Tibial nerve (tissue), 4 donors: ENCODE results near the gene VSTM2B. TPM values are rescaled to one million over a fixed set of nuclear protein-coding genes. Genes with fewer than 3 reads are reported as not detected.

Experiments used
- DNase-seq, 2 donors: peaks; one replicate each; pipeline ENCODE4 v3.0.0-alpha.2; 2019; ENCODE audit warnings: low spot score in 2 of 2
- H3K27ac ChIP-seq, 4 donors: fragments of 200-600 bp; sonication (generic) in 3 of 4; one replicate each; pipeline ENCODE4 v1.5.1; 2017 to 2019; ENCODE audit warnings: mild to moderate bottlenecking in 1 of 4
- H3K27me3 ChIP-seq, 2 donors: fragments of 200-600 bp; sonication (generic) in 1 of 2; one replicate each; pipeline versions ENCODE4 v1.5.1 to v1.6.0; 2017 to 2019
- H3K36me3 ChIP-seq, 3 donors: fragments of 200-600 bp; sonication (generic); one replicate each; pipeline ENCODE4 v1.5.1; 2018 to 2019
- H3K4me1 ChIP-seq, 4 donors: fragments of 200-600 bp; sonication (generic) in 3 of 4; one replicate each; pipeline ENCODE4 v1.5.1; 2017 to 2019
- H3K4me3 ChIP-seq, 4 donors: fragments of 200-600 bp; sonication (generic) in 3 of 4; one replicate each; pipeline ENCODE4 v1.5.1; 2017 to 2019; ENCODE audit warnings: mild to moderate bottlenecking in 1 of 4, moderate library complexity in 1 of 4
- H3K9me3 ChIP-seq, 4 donors: fragments of 200-600 bp; sonication (generic) in 3 of 4; one replicate each; pipeline ENCODE4 v1.5.1; 2017 to 2019
- EP300 ChIP-seq, 2 donors: sonication (generic); formaldehyde crosslinking; IDR thresholded peaks; one replicate each; pipeline ENCODE4 v1.6.1; 2017; ENCODE audit warnings: antibody characterized with exemption in 2 of 2, mild to moderate bottlenecking in 1 of 2
- POLR2A ChIP-seq, 2 donors: fragments of 450-650 bp; IDR thresholded peaks; one replicate each; pipeline ENCODE4 v1.6.1; 2017; ENCODE audit warnings: antibody characterized with exemption in 2 of 2, mild to moderate bottlenecking in 2 of 2, moderate library complexity in 2 of 2
- WGBS, 2 donors: methylation state at CpG; one replicate each; pipeline ENCODE4 v1.1.5; 2018; 5-methylcytosine and 5-hydroxymethylcytosine counted together
- total RNA-seq, 4 donors: library from RNA; depleted of rRNA; stranded (reverse); fragments of >200 nt; gene quantifications; one replicate each; pipeline ENCODE4 v1.1.0, GENCODE V29; 2016
- TF ChIP-seq, protein P1 (sequence below), 5 experiments: fragments of 200-600 bp in 3 of 5; fragments of 450-650 bp in 2 of 5; sonication (generic) in 3 of 5; IDR thresholded peaks; one replicate each; pipeline ENCODE4 v1.5.1; 2016 to 2019; ENCODE audit warnings: antibody characterized with exemption in 5 of 5, mild to moderate bottlenecking in 3 of 5, moderate library complexity in 2 of 5

The VSTM2B gene
- total RNA-seq, 4 donors from 2014 or later, result not detected

DNA sequence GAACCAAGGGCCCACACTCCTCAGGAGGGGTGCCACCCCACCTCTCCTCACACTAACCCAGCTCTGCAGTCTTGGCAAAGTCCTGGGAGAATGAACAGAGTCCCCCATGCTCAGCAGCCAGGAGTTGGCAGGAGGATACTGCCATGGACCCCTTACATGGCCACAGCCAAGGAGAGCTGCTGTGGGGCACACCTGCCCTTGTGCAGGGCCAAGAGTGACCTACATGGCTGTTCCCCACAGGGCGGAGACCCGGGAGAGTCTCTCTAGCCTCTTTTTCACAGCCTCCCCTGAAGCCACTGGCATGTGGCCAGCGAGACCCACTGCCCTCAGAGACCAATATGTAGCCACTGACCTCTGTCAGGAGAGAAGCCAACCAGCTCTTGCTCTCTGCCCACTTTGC, 45.9 kb upstream of the VSTM2B start:
- H3K27me3 ChIP-seq, result no peaks in the 10 kb centered on the region
- TF ChIP-seq POLR2A (IDR thresholded peaks at IDR 0.05), result no peak
- no peak for TF ChIP-seq EP300 (IDR thresholded peaks at IDR 0.05)
- TF ChIP-seq, protein P1, sequence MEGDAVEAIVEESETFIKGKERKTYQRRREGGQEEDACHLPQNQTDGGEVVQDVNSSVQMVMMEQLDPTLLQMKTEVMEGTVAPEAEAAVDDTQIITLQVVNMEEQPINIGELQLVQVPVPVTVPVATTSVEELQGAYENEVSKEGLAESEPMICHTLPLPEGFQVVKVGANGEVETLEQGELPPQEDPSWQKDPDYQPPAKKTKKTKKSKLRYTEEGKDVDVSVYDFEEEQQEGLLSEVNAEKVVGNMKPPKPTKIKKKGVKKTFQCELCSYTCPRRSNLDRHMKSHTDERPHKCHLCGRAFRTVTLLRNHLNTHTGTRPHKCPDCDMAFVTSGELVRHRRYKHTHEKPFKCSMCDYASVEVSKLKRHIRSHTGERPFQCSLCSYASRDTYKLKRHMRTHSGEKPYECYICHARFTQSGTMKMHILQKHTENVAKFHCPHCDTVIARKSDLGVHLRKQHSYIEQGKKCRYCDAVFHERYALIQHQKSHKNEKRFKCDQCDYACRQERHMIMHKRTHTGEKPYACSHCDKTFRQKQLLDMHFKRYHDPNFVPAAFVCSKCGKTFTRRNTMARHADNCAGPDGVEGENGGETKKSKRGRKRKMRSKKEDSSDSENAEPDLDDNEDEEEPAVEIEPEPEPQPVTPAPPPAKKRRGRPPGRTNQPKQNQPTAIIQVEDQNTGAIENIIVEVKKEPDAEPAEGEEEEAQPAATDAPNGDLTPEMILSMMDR (IDR thresholded peaks at IDR 0.05), result no peak
- no peaks in the 10 kb centered on the region for H3K4me1 ChIP-seq
- peaks cover 0 to 16% (median 0%) of the 10 kb centered on the region in 4 donors for H3K9me3 ChIP-seq
- H3K36me3 ChIP-seq, result no peaks in the 10 kb centered on the region
- H3K4me3 ChIP-seq, result no peak overlapping the region
- WGBS, 2 donors, result 75 to 79% methylated on average over 3 of the region's 3 CpGs
- H3K27ac ChIP-seq, result no peak overlapping the region
- no peak for DNase-seq

DNA sequence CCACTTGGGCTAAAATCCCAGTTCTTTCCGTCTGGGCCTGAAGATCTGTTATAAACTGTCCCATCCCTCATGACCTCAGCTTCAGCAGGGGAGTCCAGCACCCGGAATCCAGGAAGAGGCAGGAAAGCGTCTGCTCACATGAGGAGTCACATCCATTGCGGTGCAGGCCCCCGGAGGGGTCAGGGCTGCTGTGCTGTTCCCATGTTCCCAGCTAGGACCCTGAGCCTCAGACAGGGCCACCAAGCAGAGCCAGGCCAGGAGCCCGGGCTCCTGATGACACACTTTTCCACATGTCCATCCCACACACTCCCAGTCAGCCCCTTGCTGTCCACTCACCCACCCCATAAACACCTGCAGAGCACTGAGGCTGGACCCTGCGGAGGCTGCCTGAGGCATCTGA, 45.3 kb upstream of the VSTM2B start:
- no peak overlapping the region for H3K27ac ChIP-seq
- no peak overlapping the region for H3K4me3 ChIP-seq
- peaks cover 0 to 16% (median 0%) of the 10 kb centered on the region in 4 donors for H3K9me3 ChIP-seq
- H3K36me3 ChIP-seq, result no peaks in the 10 kb centered on the region
- DNase-seq, result no peak
- WGBS, 2 donors, result 73 to 80% methylated on average over 7 of the region's 7 CpGs
- no peaks in the 10 kb centered on the region for H3K4me1 ChIP-seq
- no peaks in the 10 kb centered on the region for H3K27me3 ChIP-seq
- TF ChIP-seq EP300 (IDR thresholded peaks at IDR 0.05) (no peak), POLR2A (IDR thresholded peaks at IDR 0.05) (no peak)
- TF ChIP-seq, protein P1 (IDR thresholded peaks at IDR 0.05), result no peak

DNA sequence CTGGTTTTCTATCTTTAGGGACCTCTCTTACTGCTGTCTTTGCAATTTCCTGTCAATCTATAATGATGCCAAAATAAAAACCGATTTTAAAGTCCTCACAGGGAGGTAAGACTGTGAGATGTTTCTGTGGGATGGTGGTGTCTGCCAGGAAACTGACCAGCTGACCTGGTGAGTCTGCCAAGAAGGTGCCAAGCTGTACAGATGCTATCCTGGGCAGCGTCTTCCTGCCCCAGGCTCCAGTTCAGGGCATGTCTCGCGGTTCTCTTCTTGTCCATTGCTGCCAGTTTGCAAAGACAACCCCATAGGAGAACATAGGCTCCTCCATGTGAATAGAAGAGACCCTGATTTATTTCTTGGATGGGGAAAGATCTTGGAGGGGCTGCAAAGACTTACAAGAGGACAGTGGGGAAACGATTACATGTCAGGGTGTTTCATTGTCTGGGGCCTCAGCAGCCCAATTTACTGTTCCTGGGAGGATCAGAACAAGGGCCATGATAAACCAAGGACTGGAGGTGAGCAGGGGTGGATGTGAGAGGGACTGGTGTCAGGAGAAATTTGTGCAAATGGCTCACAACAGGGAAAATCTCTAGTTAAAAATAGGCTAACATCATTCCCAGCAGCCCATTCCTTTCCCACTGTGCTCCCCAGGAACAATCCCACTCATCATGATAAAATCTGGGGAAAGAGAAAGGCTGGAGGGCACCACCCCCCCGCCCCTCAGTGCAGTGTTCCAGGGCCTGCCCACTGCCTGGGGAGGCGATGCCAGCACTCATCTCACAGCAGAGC, 42.7 kb upstream of the VSTM2B start:
- Histone ChIP-seq H3K36me3 (no peaks in the 10 kb centered on the region), H3K4me3 (no peak overlapping the region), H3K27me3 (no peaks in the 10 kb centered on the region), H3K4me1 (no peaks in the 10 kb centered on the region), H3K27ac (no peak overlapping the region), H3K9me3 (peaks cover 0 to 16% (median 0%) of the 10 kb centered on the region in 4 donors)
- 66 to 72% methylated on average over 7 of the region's 7 CpGs for WGBS, 2 donors
- no peak for DNase-seq
- no peak for TF ChIP-seq EP300 (IDR thresholded peaks at IDR 0.05)

DNA sequence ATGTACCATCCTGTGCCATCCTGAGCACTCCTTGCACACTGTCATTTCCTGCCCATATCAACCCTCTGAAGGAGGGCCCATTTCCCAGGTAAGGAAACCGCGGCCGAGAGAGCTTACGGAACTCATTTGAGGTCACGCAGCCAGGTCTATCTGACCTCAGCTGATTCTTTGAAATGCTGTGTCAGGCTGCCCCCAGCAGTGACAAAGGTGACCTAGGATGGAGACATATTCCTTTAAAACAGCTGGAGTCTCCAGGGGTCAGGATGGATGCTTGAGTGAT, 42.2 kb upstream of the VSTM2B start:
- Histone ChIP-seq H3K9me3 (peaks cover 0 to 16% (median 0%) of the 10 kb centered on the region in 4 donors), H3K27ac (no peak overlapping the region), H3K4me1 (no peaks in the 10 kb centered on the region), H3K4me3 (no peak overlapping the region), H3K27me3 (no peaks in the 10 kb centered on the region), H3K36me3 (no peaks in the 10 kb centered on the region)
- DNase-seq, result no peak
- WGBS, 2 donors, result 88 to 91% methylated on average over 5 of the region's 5 CpGs
- TF ChIP-seq EP300 (IDR thresholded peaks at IDR 0.05) (no peak), POLR2A (IDR thresholded peaks at IDR 0.05) (no peak)
- TF ChIP-seq, protein P1 (IDR thresholded peaks at IDR 0.05), result no peak

DNA sequence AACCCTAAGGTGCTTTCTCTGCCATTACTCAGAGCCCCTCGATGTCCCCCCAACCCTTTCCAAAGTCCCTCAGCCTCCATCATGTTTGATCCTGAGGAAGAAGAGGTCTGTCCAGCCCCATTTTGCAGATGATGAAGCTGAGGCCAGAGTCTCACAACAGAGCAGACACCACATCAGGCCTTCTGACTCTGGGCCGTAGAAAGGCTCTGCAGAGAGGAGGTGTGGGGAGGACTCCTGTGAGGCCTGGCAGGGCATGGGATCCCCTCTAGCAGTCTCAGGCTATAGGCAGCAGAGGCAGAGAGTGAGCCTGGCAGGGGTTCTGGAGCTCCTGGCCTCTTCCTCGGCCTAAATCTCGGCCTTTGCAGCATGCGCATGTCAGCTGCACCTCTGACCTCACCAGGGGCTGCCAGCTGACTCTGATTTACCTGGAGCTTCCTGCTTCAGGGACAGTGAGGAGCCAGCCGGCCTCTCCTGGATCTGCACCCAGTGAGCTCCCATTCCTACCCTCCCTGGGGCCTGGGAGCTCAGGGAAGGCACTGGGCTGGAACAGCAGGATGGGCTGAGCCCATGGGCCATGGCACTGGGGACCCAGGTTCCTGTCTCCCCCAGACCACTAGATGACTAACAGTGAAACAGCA, 41.7 kb upstream of the VSTM2B start:
- no peak for TF ChIP-seq POLR2A (IDR thresholded peaks at IDR 0.05)
- no peak for TF ChIP-seq EP300 (IDR thresholded peaks at IDR 0.05)
- TF ChIP-seq, protein P1 (IDR thresholded peaks at IDR 0.05), result no peak
- Histone ChIP-seq H3K36me3 (no peaks in the 10 kb centered on the region), H3K27ac (no peak overlapping the region), H3K27me3 (no peaks in the 10 kb centered on the region), H3K4me3 (no peak overlapping the region), H3K4me1 (no peaks in the 10 kb centered on the region), H3K9me3 (peaks cover 0 to 16% (median 0%) of the 10 kb centered on the region in 4 donors)
- WGBS, 2 donors, result 63 to 72% methylated on average over 6 of the region's 6 CpGs
- DNase-seq, result no peak
